ENCODE data around the gene GRM5.

- no peak for TF ChIP-seq CTCF (IDR thresholded peaks at IDR 0.05)
- no peak for TF ChIP-seq POLR2A (IDR thresholded peaks at IDR 0.05)
Observed at GRCh38 chr11:88950975-88951374, 114.8 kb downstream of the GRM5 start.
